ENCODE measurements around the gene KRTAP5-7.

KRTAP5-7 gene

DNA sequence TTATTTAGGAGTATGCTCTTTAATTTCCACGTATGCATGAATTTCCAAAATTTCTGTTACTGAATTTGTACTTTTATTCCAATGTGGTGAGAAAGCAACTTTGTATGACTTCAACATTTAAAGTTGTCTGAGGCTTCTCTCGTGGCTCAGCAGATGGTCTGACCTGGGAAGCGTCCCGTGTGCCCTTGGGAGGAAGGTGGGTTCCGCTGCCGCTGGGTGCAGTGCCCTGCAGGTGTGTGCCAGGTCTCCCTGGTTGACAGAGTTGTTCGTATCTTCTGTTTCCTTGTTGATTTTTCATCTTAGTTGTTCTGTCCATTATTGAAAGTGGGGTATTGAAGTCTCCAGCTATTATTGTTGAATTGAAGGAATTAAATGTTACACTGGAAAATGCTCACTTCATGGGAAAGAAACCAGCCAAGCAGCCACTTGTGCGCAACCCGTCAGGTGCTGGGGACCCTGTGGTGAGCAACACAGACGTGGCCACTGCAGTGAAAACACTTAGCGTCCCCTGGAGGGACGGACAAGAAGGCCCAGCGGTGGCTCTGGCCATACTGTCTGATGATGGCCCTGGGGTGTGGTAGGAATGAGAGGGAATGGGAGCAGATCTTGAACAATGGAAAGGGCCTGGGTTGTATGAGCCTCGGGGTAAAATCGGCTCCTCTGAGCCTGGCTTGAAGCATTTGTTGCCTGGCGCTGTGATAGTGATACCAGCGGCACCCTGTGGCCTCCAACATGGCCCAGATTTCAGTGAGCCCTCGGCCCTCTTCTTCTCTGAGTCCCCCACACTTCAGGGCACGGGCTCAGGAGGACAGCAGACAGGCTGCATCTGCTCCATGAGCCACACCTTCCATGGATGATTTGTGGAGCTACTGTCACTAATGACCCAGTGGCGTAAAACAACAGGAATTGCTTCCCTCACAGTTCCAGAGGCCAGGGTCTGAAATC, 31.5 kb upstream of the KRTAP5-7 start:
- no peak for DNase-seq (ENCODE audit: low read depth)

- DNase-seq (ENCODE audit: low read depth), result no peak
Measured at GRCh38 chr11:71496421-71496820, 30.6 kb upstream of the KRTAP5-7 start.

DNA sequence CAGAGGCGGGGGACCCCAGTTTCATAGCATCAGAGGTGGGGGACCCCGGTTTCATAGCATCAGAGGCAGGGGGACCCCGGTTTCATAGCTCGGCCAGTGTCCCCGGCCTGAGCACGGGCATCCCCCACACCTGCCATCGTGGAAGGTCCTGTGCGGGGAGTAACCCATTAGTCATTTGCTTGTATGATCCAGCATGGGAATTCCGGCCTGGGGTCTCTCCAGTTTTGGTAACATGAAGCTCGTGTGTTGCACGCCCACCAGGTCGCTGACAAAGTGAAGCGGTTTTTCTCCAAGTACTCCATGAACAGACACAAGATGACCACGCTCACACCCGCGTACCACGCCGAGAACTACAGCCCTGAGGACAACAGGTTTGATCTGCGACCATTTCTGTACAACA, 29.0 kb upstream of the KRTAP5-7 start:
- DNase-seq (ENCODE audit: low read depth), result no peak

GRCh38 chr11:71499125-71499524, 27.9 kb upstream of the KRTAP5-7 start:
- no peak for DNase-seq (ENCODE audit: low read depth)

GRCh38 chr11:71499546-71499945, 27.5 kb upstream of the KRTAP5-7 start:
- no peak for DNase-seq (ENCODE audit: low read depth)

- DNase-seq (ENCODE audit: low read depth), result no peak
Measured at GRCh38 chr11:71500601-71501021, 26.5 kb upstream of the KRTAP5-7 start.

DNA sequence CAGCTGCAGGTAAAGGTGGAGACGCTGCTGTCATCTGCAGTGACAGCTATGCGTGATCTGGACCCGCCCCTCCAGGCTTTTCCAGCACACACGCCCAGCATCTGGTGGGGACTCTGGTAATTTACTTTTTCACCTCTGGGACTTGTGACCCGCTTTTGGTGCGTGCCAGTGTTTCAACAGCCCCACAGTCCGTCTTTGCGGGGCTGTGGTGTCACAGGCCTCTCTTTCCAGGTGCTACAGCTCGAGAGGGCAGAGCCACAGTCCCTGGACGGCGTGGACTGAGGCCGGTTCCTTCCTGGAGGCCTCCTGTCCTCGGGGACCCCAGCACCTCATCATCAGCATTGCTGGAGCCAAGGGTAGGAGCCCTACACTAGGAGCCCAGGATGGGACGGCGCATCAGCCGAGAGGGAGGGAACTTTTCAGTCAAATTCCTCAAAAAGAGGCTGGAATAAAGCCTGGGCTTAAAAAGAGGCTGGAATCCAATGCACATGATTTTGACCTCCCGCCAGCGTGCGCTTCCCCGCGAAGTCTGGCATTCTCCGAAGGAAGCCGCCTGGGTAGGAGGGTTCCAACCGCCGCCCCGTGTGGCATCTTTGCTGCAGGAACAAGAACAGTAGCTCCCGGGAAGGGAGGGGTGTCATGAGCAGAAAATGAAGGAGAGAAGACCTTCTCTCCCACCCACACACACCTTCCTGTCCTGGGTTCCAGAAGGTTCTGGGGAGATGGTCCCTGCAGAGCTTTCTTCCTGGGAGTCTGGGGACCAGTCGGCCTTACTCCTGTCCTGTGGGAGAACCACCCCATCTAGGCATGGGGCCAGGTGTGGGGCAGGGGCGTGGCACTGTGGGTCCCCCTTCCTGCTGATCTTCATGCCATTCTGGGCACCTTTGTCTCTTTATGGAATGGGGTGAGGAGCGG, 25.7 kb upstream of the KRTAP5-7 start:
- no peak for DNase-seq (ENCODE audit: low read depth)

DNA sequence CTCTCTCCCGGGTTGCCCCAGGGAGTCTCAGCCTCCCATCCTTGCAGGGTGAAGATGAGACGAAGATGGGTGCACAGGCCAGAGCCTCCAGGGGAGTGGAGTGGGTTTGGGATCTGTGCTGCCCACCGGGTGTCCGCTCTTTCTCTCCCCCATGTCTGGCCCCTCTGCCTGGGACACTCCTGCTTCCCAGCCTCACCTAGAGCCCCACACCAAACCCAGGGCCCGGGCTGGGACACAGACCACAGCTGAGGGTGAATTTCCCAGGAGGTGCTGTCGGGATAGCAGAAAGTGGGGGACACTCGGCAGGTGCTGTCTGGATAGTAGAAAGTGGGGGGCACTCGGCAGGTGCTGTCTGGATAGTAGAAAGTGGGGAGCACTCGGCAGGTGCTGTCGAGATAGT, 25.0 kb upstream of the KRTAP5-7 start:
- DNase-seq (ENCODE audit: low read depth), result no peak

- DNase-seq (ENCODE audit: low read depth), result no peak
Measured at GRCh38 chr11:71502871-71503435, 24.1 kb upstream of the KRTAP5-7 start.

DNA sequence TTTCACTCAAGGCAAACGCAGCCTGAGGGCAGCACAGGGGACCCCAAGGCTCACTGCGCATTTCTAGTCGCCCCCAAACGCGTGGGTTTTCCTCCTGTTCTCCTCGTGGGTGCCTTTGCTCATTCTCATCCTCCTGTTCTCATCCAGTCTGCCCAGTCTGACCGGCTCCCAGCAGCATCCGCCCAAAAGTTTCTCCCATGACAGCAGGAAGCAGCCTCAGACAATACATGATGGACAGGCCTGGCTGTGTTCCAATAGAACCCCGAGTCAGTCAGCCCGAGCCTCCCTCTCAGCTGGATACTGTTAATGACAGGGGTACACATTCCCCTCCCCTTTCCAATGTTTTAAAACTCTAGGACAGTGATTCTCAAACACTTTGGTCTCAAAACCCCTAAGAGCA, 22.5 kb upstream of the KRTAP5-7 start:
- DNase-seq (ENCODE audit: low read depth), result no peak

DNA sequence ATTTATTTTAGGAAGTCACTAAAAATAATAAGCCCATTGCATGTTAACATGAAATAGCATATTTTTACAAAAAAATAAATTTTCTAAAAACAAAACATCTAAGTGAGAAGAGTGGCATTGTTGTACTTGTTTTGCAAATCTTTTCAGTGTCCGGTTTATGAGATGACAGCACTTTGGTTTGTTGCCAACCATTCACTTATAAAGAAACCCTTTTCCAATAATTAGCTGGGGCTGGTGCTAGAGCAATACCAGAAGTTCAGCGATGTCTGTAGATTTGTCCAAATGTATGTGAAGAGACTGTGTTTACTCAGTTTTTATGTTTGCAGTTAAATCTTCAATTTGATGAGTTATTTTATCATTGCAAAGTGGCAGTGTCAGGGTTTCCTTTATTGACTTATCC, 22.1 kb upstream of the KRTAP5-7 start:
- no peak for DNase-seq (ENCODE audit: low read depth)

DNA sequence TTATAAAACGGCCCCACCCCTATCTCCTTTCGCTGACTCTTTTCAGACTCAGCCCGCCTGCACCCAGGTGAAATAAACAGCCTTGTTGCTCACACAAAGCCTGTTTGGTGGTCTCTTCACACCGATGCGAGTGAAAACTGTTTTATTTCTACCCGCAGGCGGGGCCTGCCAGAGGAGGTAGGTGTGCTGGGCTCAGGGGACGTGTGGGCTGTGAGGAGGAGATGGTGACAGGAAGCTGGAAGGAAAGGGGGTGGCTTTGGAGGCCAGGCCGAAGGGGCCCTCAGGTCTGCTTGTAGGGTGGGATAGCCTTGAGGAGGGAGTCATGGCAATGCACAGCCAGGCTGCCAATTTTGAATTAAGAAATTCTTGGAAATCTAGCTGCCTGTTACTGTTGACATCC, 21.3 kb upstream of the KRTAP5-7 start:
- DNase-seq (ENCODE audit: low read depth), result no peak

- no peak for DNase-seq (ENCODE audit: low read depth)
Measured at GRCh38 chr11:71507102-71507501, 20.0 kb upstream of the KRTAP5-7 start.

- DNase-seq (ENCODE audit: low read depth), result no peak
Measured at GRCh38 chr11:71518506-71519471, 8.3 kb upstream of the KRTAP5-7 start.

- no peak for DNase-seq (ENCODE audit: low read depth)
Measured at GRCh38 chr11:71519546-71519945, 7.5 kb upstream of the KRTAP5-7 start.

DNA sequence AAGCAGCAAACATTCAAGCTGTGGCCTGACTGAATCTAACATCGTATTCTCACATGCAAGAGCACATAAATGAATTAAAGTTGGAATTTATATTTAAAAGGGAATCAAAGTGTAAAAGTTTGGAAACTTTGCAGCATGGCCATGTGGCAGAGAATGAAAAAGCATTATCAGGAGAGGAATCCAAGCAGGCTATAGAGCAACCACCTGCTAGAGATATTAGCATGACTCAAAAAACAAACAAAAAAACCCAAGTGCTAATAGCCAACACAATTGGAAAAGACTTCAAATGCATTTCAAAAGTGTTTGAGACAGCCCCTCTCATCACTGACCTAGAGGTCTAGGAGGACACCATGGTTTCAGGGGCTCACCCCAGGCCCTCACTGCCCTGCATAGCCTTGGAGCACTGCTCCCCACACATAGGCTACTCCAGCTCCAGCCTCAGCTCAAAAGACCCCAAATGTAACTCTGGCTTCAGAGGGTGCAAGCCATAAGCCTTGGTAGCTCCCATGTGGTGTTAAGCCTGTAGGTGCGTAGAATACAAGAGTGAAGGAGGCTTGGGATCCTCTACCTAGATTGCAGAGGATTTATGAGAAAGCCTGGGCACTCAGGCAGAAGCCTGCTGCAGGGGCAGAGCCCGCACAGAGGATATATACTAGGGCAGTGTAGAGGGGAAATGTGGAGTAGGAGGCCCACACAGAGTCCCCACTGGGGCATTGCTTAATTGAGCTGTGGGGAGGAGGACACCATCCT, 1.7 kb upstream of the KRTAP5-7 start:
- no peak for DNase-seq (ENCODE audit: low read depth)

DNA sequence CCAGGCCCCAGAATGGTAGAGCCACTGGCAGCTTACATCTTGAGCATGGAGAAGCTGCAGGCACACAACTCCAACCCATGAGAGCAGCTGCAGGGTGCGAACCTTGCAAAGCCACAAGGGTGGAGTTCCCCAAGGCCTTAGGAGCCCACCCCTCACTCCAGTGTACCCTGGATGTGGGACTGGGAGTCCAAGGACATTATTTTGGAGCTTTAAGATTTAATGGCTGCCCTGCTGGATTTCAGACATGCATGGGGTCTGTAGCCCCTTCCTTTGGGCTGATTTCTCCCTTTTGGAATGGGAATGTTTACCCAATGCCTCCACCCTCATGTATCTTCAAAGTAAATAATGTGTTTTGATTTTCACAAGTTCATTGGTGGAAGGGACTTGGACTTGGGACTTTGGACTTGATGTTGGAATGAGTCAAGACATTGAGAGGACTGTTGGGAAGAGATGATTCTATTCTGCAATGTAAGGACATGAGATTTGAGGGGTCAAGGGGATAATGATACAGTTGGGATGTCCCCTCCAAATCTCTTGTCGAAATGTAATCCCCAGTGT, 1.1 kb upstream of the KRTAP5-7 start:
- DNase-seq (ENCODE audit: low read depth), result no peak

DNA sequence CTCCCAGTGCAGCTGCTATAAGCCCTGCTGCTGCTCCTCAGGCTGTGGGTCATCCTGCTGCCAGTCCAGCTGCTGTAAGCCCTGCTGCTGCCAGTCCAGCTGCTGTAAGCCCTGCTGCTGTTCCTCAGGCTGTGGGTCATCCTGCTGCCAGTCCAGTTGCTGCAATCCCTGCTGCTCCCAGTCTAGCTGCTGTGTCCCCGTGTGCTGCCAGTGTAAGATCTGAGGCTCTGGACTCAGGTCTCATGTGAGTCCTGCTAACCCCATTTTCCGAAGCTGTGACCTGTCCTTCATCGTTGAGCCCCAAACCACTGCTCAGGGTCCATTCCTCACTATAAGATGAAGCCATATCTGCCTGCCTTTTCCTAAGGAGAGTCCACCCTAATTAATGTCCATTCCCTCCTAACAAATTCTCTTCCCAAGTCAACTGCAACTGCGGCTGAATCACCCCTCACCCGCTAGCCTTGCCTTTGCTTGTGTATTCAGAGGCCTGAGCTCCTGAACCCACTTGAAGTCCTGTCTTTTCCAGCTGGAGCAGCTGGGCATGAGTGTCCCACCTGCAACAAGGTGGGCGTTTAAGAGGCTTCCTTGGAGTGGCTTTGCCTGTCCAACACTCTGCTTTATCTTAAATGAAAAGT, 626 bp downstream of the KRTAP5-7 start:
- DNase-seq (ENCODE audit: low read depth), result no peak

GRCh38 chr11:71530602-71531001, 3.5 kb downstream of the KRTAP5-7 start:
- no peak for DNase-seq (ENCODE audit: low read depth)

All from HS-5 (cell line).